Parathyroid adenoma (tissue), 2 donors: ENCODE measurements around the gene FBXL4.

Experiments
- H2AFZ ChIP-seq: fragments of 300-600 bp; sonication (generic); one replicate; pipeline ENCODE4 v1.7.0; 2017; ENCODE audit warnings: antibody characterized with exemption, mild to moderate bottlenecking
- H3K27ac ChIP-seq: fragments of 300-600 bp; sonication (generic); one replicate; pipeline ENCODE4 v1.7.0; 2017
- H3K27me3 ChIP-seq: fragments of 300-600 bp; sonication (generic); one replicate; pipeline ENCODE4 v1.7.0; 2017; ENCODE audit warnings: low read length; ENCODE audit not compliant: control insufficient read depth, insufficient read depth
- H3K36me3 ChIP-seq: fragments of 300-600 bp; sonication (generic); one replicate; pipeline ENCODE4 v1.7.0; 2017; ENCODE audit warnings: low read length; ENCODE audit not compliant: control insufficient read depth, insufficient read depth
- H3K4me1 ChIP-seq: fragments of 300-600 bp; sonication (generic); one replicate; pipeline ENCODE4 v1.7.0; 2017; ENCODE audit warnings: control low read depth
- H3K4me2 ChIP-seq: fragments of 300-600 bp; sonication (generic); one replicate; pipeline ENCODE4 v1.7.0; 2017; ENCODE audit warnings: low read length
- H3K4me3 ChIP-seq: fragments of 300-600 bp; sonication (generic); one replicate; pipeline ENCODE4 v1.7.0; 2017; ENCODE audit warnings: low read depth, low read length
- H3K79me2 ChIP-seq: fragments of 300-600 bp; sonication (generic); one replicate; pipeline ENCODE4 v1.7.0; 2017; ENCODE audit warnings: control low read depth
- H3K9ac ChIP-seq: fragments of 300-600 bp; sonication (generic); one replicate; pipeline ENCODE4 v1.7.0; 2017; ENCODE audit warnings: mild to moderate bottlenecking
- H3K9me3 ChIP-seq: fragments of 300-600 bp; sonication (generic); one replicate; pipeline ENCODE4 v1.7.0; 2017; ENCODE audit warnings: low read length; ENCODE audit not compliant: control insufficient read depth
- CTCF ChIP-seq: fragments of 300-600 bp; sonication (generic); IDR thresholded peaks from one replicate; pipeline ENCODE4 v1.7.0; 2017; ENCODE audit warnings: antibody characterized with exemption, mild to moderate bottlenecking
- donor health status: primary hyperparathyroidism.

The FBXL4 gene

GRCh38 chr6:98847416-98847778, 100.3 kb downstream of the FBXL4 start:
- no peak for TF ChIP-seq CTCF
- Histone ChIP-seq H3K4me2 (no peak overlapping the region), H3K9ac (no peak overlapping the region), H2AFZ (no peak overlapping the region), H3K79me2 (no peaks in the 10 kb centered on the region), H3K27ac (no peak overlapping the region), H3K27me3 (peaks cover 6% of the 10 kb centered on the region), H3K4me1 (no peaks in the 10 kb centered on the region), H3K4me3 (no peak overlapping the region), H3K9me3 (no peaks in the 10 kb centered on the region), H3K36me3 (no peaks in the 10 kb centered on the region)

- TF ChIP-seq CTCF = no peak
- Histone ChIP-seq H3K4me2 (no peak overlapping the region), H3K9me3 (no peaks in the 10 kb centered on the region), H3K79me2 (no peaks in the 10 kb centered on the region), H3K27ac (no peak overlapping the region), H3K36me3 (no peaks in the 10 kb centered on the region), H3K4me1 (no peaks in the 10 kb centered on the region), H3K9ac (no peak overlapping the region), H3K4me3 (no peak overlapping the region), H3K27me3 (peaks cover 6% of the 10 kb centered on the region), H2AFZ (no peak overlapping the region)
These were observed 101.7 kb downstream of the FBXL4 start for GRCh38 chr6:98846021-98846380.

- Histone ChIP-seq H3K4me3 (peak overlapping the region; percentile 25), H3K9me3 (no peaks in the 10 kb centered on the region), H3K4me2 (no peak overlapping the region), H3K36me3 (no peaks in the 10 kb centered on the region), H2AFZ (no peak overlapping the region), H3K4me1 (no peaks in the 10 kb centered on the region), H3K79me2 (no peaks in the 10 kb centered on the region), H3K27ac (no peak overlapping the region), H3K9ac (no peak overlapping the region), H3K27me3 (peaks cover 6% of the 10 kb centered on the region)
- peak; percentile 81 for TF ChIP-seq CTCF
These were observed 102.3 kb downstream of the FBXL4 start for GRCh38 chr6:98845211-98846020.

GRCh38 chr6:98844244-98845210, 103.2 kb downstream of the FBXL4 start:
- Histone ChIP-seq H3K4me1 (no peaks in the 10 kb centered on the region), H3K79me2 (no peaks in the 10 kb centered on the region), H2AFZ (no peak overlapping the region), H3K4me2 (no peak overlapping the region), H3K27ac (no peak overlapping the region), H3K9me3 (no peaks in the 10 kb centered on the region), H3K9ac (no peak overlapping the region), H3K4me3 (no peak overlapping the region), H3K27me3 (peaks cover 14% of the 10 kb centered on the region), H3K36me3 (no peaks in the 10 kb centered on the region)
- no peak for TF ChIP-seq CTCF
